Measurements from ENCODE around the gene TMEM223. TPM values are rescaled to one million over a fixed set of nuclear protein-coding genes. Genes with fewer than 3 reads are reported as not detected.
A peak's percentile ranks its signal among the peaks of the same experiment; 100 is the strongest.

TMEM223 gene
- total RNA-seq, 1 experiment from 2014 or later: 22.2 TPM

DNA sequence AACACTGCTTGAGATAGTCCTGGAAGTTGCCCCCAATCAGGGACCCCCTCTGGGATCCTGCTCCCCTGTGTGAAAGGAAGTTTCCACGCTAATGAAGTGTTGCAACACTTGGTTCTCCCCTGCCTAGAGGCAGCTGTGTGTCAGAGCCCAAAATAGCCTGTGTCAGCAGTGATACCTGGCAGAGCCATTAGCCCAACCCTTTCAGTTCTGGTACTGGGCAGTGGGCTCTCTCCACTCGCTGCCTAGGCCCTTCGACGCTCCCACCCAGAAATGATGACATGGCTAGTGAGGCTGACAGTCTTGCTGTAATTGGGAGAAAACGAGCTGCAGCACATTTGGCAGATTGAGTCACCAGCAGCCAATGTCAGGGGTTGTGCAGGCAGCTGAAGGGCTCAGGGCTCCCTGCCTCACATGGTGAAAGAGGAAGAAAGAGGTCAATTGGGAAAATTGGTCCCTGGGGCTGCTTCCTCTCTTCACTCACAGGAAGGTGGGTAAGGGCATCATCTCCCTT is 14.9 kb upstream of the TMEM223 start:
- DNase-seq: no peak
- Histone ChIP-seq H4K91ac (ENCODE audit: insufficient read length, low read depth, low read length) (no peak overlapping the region), H3K14ac (ENCODE audit: insufficient read depth, low read length) (no peak overlapping the region), H4K5ac (ENCODE audit: insufficient read length, low read depth, low read length) (no peak overlapping the region), H4K20me1 (ENCODE audit: control insufficient read depth, insufficient read depth, insufficient read length) (no peaks in the 10 kb centered on the region), H3K79me2 (ENCODE audit: insufficient read depth, low read length) (peaks cover 6% of the 10 kb centered on the region; the same call in 1 of the 2 replicates), H3K56ac (ENCODE audit: insufficient read length, low read depth, low read length) (no peak overlapping the region), H2BK20ac (ENCODE audit: low read depth, low read length, poor library complexity, severe bottlenecking) (no peak overlapping the region), H3K4ac (ENCODE audit: low read depth, low read length) (no peak overlapping the region), H2BK15ac (ENCODE audit: low read depth, low read length) (no peak overlapping the region), H3K4me2 (ENCODE audit: insufficient read depth, insufficient read length, low read length) (no peak overlapping the region), H3K4me1 (ENCODE audit: insufficient read depth, low read length) (no peaks in the 10 kb centered on the region), H3K79me1 (ENCODE audit: insufficient read depth, low read depth, low read length, poor library complexity, severe bottlenecking) (peaks cover 2% of the 10 kb centered on the region), H3T11ph (ENCODE audit: low read length) (no peak overlapping the region), H3K9ac (ENCODE audit: extremely low read depth, insufficient read length, low read length) (no peak overlapping the region), H2BK12ac (ENCODE audit: insufficient read length, low read depth, low read length) (no peak overlapping the region), H2BK120ac (ENCODE audit: low read depth, low read length, poor library complexity, severe bottlenecking) (no peak overlapping the region), H2AFZ (ENCODE audit: low read length) (no peak overlapping the region), H3K27ac (ENCODE audit: insufficient read length, low read depth, low read length) (no peak overlapping the region), H4K8ac (replicated peaks; ENCODE audit: insufficient read length, low read depth, low read length) (no peak overlapping the region), H3K9me3 (ENCODE audit: control insufficient read depth, low read depth, low read length) (no peaks in the 10 kb centered on the region), H3K23me2 (ENCODE audit: insufficient read length, low read depth, low read length, poor library complexity, severe bottlenecking) (peaks cover 9% of the 10 kb centered on the region), H2BK5ac (ENCODE audit: insufficient read length, low read length) (no peak overlapping the region), H3K27me3 (ENCODE audit: insufficient read depth, low read length) (no peaks in the 10 kb centered on the region), H3K18ac (ENCODE audit: insufficient read length, low read depth, low read length) (no peak overlapping the region), H2AK5ac (ENCODE audit: insufficient read length, low read length) (no peak overlapping the region), H3K23ac (ENCODE audit: insufficient read length, low read depth, low read length) (no peak overlapping the region)
- Mint-ChIP-seq H3K36me3 (ENCODE audit: insufficient read depth in 1 of 3, low read depth in 3 of 3) (peaks cover 14 to 28% (median 20%) of the 10 kb centered on the region in 3 experiments; a peak in 6 of 7 replicates), H3K4me3 (peak overlapping the region; percentile 96 to 99; a peak in 4 of 5 replicates), H3K27ac (peak overlapping the region in 1 of 3 experiments; percentile 62; a peak in 2 of 7 replicates), H3K27me3 (ENCODE audit: low read depth) (no peaks in the 10 kb centered on the region; the same call in 1 of the 2 replicates), H3K9me3 (no peaks in the 10 kb centered on the region), H3K4me1 (peaks cover 19 to 20% of the 10 kb centered on the region in 2 experiments)
- no CpG with 5 or more reads among the region's 5 CpGs for WGBS (ENCODE audit: extremely low coverage, insufficient read length, low lambda C conversion rate)
- TF ChIP-seq, protein P1, sequence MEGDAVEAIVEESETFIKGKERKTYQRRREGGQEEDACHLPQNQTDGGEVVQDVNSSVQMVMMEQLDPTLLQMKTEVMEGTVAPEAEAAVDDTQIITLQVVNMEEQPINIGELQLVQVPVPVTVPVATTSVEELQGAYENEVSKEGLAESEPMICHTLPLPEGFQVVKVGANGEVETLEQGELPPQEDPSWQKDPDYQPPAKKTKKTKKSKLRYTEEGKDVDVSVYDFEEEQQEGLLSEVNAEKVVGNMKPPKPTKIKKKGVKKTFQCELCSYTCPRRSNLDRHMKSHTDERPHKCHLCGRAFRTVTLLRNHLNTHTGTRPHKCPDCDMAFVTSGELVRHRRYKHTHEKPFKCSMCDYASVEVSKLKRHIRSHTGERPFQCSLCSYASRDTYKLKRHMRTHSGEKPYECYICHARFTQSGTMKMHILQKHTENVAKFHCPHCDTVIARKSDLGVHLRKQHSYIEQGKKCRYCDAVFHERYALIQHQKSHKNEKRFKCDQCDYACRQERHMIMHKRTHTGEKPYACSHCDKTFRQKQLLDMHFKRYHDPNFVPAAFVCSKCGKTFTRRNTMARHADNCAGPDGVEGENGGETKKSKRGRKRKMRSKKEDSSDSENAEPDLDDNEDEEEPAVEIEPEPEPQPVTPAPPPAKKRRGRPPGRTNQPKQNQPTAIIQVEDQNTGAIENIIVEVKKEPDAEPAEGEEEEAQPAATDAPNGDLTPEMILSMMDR (conservative IDR thresholded peaks at IDR 0.05): no peak

All from H9 (cell line).